B cell (primary cell): ENCODE data around the gene TBCCD1. TPM values are rescaled to one million over a fixed set of nuclear protein-coding genes. Genes with fewer than 3 reads are reported as not detected.
"Not testable (repeated sequence)": the region's sequence is repeated elsewhere in the genome, so short reads cannot be mapped to it uniquely, and the experiment has no call there.

Experiments used
- ATAC-seq: fragments of 200-7000 bp; cut with Tn5 transposase; one replicate; pipeline ENCODE4 v1.10.0; 2021; ENCODE audit warnings: low read depth, mild to moderate bottlenecking, moderate number of reproducible peaks, moderate library complexity
- CTCF ChIA-PET: fragments of 350-600 bp; sonication (Branson Sonifier 250); formaldehyde crosslinking; loops from one replicate; lab custom pipeline; 2021; ENCODE audit warnings: antibody characterized with exemption, inconsistent platforms; lab: Charles Lee
- POLR2A ChIA-PET: fragments of 350-600 bp; sonication (Branson Sonifier 250); formaldehyde crosslinking; loops from one replicate; lab custom pipeline; 2021; ENCODE audit warnings: antibody characterized with exemption; lab: Charles Lee
- DNase-seq: peaks from one replicate; pipeline ENCODE4 v3.0.0; 2013
- H2AFZ ChIP-seq: 2 replicates; pipeline ENCODE4 v1.6.1; 2012; ENCODE audit warnings: mild to moderate bottlenecking, low read depth, low read length; ENCODE audit not compliant: insufficient read depth, poor library complexity, severe bottlenecking
- H3K27ac ChIP-seq, 2 donors: 1 replicate in 1 of 2; 2 replicates in 1 of 2; pipeline ENCODE4 v1.5.1; 2012 to 2013; ENCODE audit warnings: low read length in 2 of 2, mild to moderate bottlenecking in 2 of 2, moderate library complexity in 1 of 2
- H3K27me3 ChIP-seq, 4 experiments: fragments of 200-600 bp in 1 of 4; sonication (generic) in 1 of 4; replicated peaks in 1 of 4; 1 replicate in 2 of 4; 2 replicates in 2 of 4; pipeline versions ENCODE4 v1.6.1 to v1.7.0; 2013 to 2016; ENCODE audit warnings: low read length in 3 of 4, mild to moderate bottlenecking in 2 of 4, mixed read lengths in 1 of 4, moderate library complexity in 1 of 4; ENCODE audit not compliant: insufficient read depth in 4 of 4, control insufficient read depth in 3 of 4; ENCODE audit errors: control extremely low read depth in 1 of 4
- H3K36me3 ChIP-seq, 2 experiments: replicated peaks in 1 of 2; 1 replicate in 1 of 2; 2 replicates in 1 of 2; pipeline versions ENCODE4 v1.6.1 to v1.7.1; 2013; ENCODE audit warnings: low read length in 1 of 2; ENCODE audit not compliant: insufficient read depth in 2 of 2, control insufficient read depth in 1 of 2; ENCODE audit errors: control extremely low read depth in 1 of 2, extremely low read depth in 1 of 2
- H3K4me1 ChIP-seq, 2 donors: fragments of 200-600 bp in 1 of 2; sonication (generic) in 1 of 2; 1 replicate in 1 of 2; 2 replicates in 1 of 2; pipeline versions ENCODE4 v1.5.1 to v1.6.1; 2013 to 2017; ENCODE audit warnings: low read length in 2 of 2; ENCODE audit not compliant: control insufficient read depth in 2 of 2, insufficient read depth in 2 of 2
- H3K4me2 ChIP-seq: replicated peaks from 2 replicates; pipeline ENCODE3; 2012; ENCODE audit warnings: mild to moderate bottlenecking, low read depth, low read length; ENCODE audit not compliant: poor library complexity, severe bottlenecking
- H3K4me3 ChIP-seq, 5 experiments: fragments of 200-600 bp in 1 of 5; sonication (generic) in 1 of 5; 1 replicate in 3 of 5; 2 replicates in 2 of 5; pipeline versions ENCODE4 v1.5.1 to v1.7.0; 2011 to 2016; ENCODE audit warnings: low read length in 4 of 5, mild to moderate bottlenecking in 4 of 5, low read depth in 2 of 5, control low read depth in 1 of 5, moderate library complexity in 1 of 5; ENCODE audit not compliant: insufficient read depth in 1 of 5; ENCODE audit errors: control extremely low read depth in 1 of 5, extremely low read depth in 1 of 5
- H3K79me2 ChIP-seq: fragments of 200-600 bp; sonication (generic); one replicate; pipeline ENCODE4 v1.6.0; 2016; ENCODE audit warnings: low read length; ENCODE audit not compliant: control insufficient read depth, insufficient read depth
- H3K9ac ChIP-seq: fragments of 200-600 bp; sonication (generic); 2 replicates; pipeline ENCODE4 v1.6.1; 2017; ENCODE audit warnings: mild to moderate bottlenecking, low read length, moderate library complexity
- H3K9me3 ChIP-seq, 3 donors: one replicate each; pipeline versions ENCODE4 v1.6.1 to v1.7.1; 2013; ENCODE audit warnings: low read length in 2 of 3; ENCODE audit not compliant: control insufficient read depth in 2 of 3, insufficient read depth in 1 of 3; ENCODE audit errors: control extremely low read depth in 1 of 3
- H4K20me1 ChIP-seq: 2 replicates; pipeline ENCODE4 v1.6.0; 2012; ENCODE audit warnings: mild to moderate bottlenecking, low read length; ENCODE audit not compliant: insufficient read depth, control insufficient read depth, poor library complexity, severe bottlenecking
- H3K27ac Mint-ChIP-seq: one replicate; pipeline ENCODE4 v1.8.0; 2021; ENCODE audit warnings: mixed read lengths
- H3K27me3 Mint-ChIP-seq: one replicate; pipeline ENCODE4 v1.8.0; 2021; ENCODE audit warnings: mixed read lengths
- H3K4me1 Mint-ChIP-seq: one replicate; pipeline ENCODE4 v1.8.0; 2021; ENCODE audit warnings: mixed read lengths
- H3K4me3 Mint-ChIP-seq: one replicate; pipeline ENCODE4 v1.8.0; 2021; ENCODE audit warnings: mixed read lengths
- H3K9me3 Mint-ChIP-seq: one replicate; pipeline ENCODE4 v1.8.0; 2022; ENCODE audit warnings: mixed read lengths; ENCODE audit not compliant: insufficient read depth
- CTCF ChIP-seq: fragments of 200-600 bp; IDR thresholded peaks from one replicate; pipeline ENCODE4 v1.8.0; 2022; ENCODE audit warnings: antibody characterized with exemption, mild to moderate bottlenecking
- EZH2 ChIP-seq: IDR thresholded peaks from 2 replicates; pipeline ENCODE4 v1.6.1; 2012; ENCODE audit warnings: borderline replicate concordance, low read depth, mild to moderate bottlenecking, moderate library complexity, low read length; ENCODE audit not compliant: insufficient read depth, poor library complexity, severe bottlenecking
- WGBS: methylation state at CpG from one replicate; pipeline ENCODE4 v1.1.5; 2013; ENCODE audit warnings: missing lambda C conversion rate; ENCODE audit not compliant: insufficient coverage; 5-methylcytosine and 5-hydroxymethylcytosine counted together
- intact Hi-C: fragments of 100-400 bp; cut with micrococcal nuclease; formaldehyde crosslinking; loops from one replicate; pipeline ENCODE4 v1.10.0; 2022
- polyA plus RNA-seq: library from polyadenylated mRNA; depleted of rRNA; stranded (reverse); fragments of >200 nt; gene quantifications from 2 replicates; pipeline ENCODE4 v1.2.3, GENCODE V29; 2012
- total RNA-seq, 2 donors: library from RNA; stranded (reverse); fragments of 120-200 nt in 1 of 2; gene quantifications; 1 replicate in 1 of 2; 2 replicates in 1 of 2; pipeline versions ENCODE4 v1.2.3 to v1.2.4, GENCODE V29; 2013 to 2022

TBCCD1 gene
- total and polyA plus RNA-seq, 2 donors (not counting 1 experiment from before 2014, with no cell fraction given), result 15.9 to 17.3 TPM

GRCh38 chr3:186502138-186502948 lies 64.8 kb downstream of the TBCCD1 start:
- WGBS, result 45% methylated on average over 3 of the region's 5 CpGs
- H3K4me1 ChIP-seq, result no peaks in the 10 kb centered on the region
- no peak overlapping the region for H2AFZ ChIP-seq
- peaks cover 14% of the 10 kb centered on the region for H3K27me3 Mint-ChIP-seq
- H3K4me3 ChIP-seq, result no peak overlapping the region
- no peak for TF ChIP-seq EZH2
- TF ChIP-seq CTCF, result no peak
- no peaks in the 10 kb centered on the region for H3K79me2 ChIP-seq
- ChIA-PET POLR2A (no interaction called here), CTCF (no interaction called here)
- no peak overlapping the region for H3K4me2 ChIP-seq
- H3K4me3 Mint-ChIP-seq, result no peak overlapping the region
- no peaks in the 10 kb centered on the region for H4K20me1 ChIP-seq
- H3K36me3 ChIP-seq, result no peaks in the 10 kb centered on the region
- H3K9ac ChIP-seq, result no peak overlapping the region
- DNase-seq (no peak), ATAC-seq (no peak)
- peaks cover 0 to 6% (median 0%) of the 10 kb centered on the region in 3 donors for H3K9me3 ChIP-seq
- H3K27ac ChIP-seq, result no peak overlapping the region
- intact Hi-C loops, result no loop called here
- H3K4me1 Mint-ChIP-seq, result peaks cover 7% of the 10 kb centered on the region
- no peak overlapping the region for H3K27ac Mint-ChIP-seq
- peaks cover 0 to 4% (median 0%) of the 10 kb centered on the region in 4 experiments for H3K27me3 ChIP-seq
- peaks cover 8% of the 10 kb centered on the region for H3K9me3 Mint-ChIP-seq

GRCh38 chr3:186499949-186500348 lies 67.2 kb downstream of the TBCCD1 start:
- H3K9me3 Mint-ChIP-seq, DNase-seq, H3K9ac ChIP-seq, H3K27ac ChIP-seq, H4K20me1 ChIP-seq, H3K4me2 ChIP-seq, H2AFZ ChIP-seq, H3K27me3 ChIP-seq, H3K79me2 ChIP-seq, H3K27me3 Mint-ChIP-seq, ATAC-seq, intact Hi-C loops, H3K9me3 ChIP-seq, H3K36me3 ChIP-seq, H3K4me1 Mint-ChIP-seq, H3K4me1 ChIP-seq, POLR2A ChIA-PET, H3K4me3 Mint-ChIP-seq, H3K4me3 ChIP-seq, H3K27ac Mint-ChIP-seq: not testable (repeated sequence)
- 100% methylated on average over 1 of the region's 3 CpGs for WGBS
- CTCF ChIA-PET, result interaction anchor here (0.7 kb wide), 1 partner anchor 87 kb away, joined by 3 read pairs; no protein-coding TSS in a partner anchor

- H3K27me3 ChIP-seq, H2AFZ ChIP-seq, H3K9me3 ChIP-seq, H3K9me3 Mint-ChIP-seq, H3K4me3 Mint-ChIP-seq, H3K79me2 ChIP-seq, H3K27ac Mint-ChIP-seq, H3K4me1 ChIP-seq, H4K20me1 ChIP-seq, DNase-seq, H3K4me1 Mint-ChIP-seq, H3K4me3 ChIP-seq, H3K27me3 Mint-ChIP-seq, H3K4me2 ChIP-seq, H3K36me3 ChIP-seq, H3K27ac ChIP-seq, ATAC-seq, H3K9ac ChIP-seq, POLR2A ChIA-PET, intact Hi-C loops, CTCF ChIA-PET: not testable (repeated sequence)
- WGBS, result no CpG with 5 or more reads among the region's 2 CpGs
Observed at GRCh38 chr3:186498022-186498421, 69.1 kb downstream of the TBCCD1 start.
